Measurements from ENCODE around the gene HSPB6.

GRCh38 chr19:35731353-35731752 is 25.5 kb downstream of the HSPB6 start:
- no peak for TF ChIP-seq GTF2F1 (IDR thresholded peaks at IDR 0.05; ENCODE audit: borderline replicate concordance, low read depth, low read length)
- TF ChIP-seq EP300 (IDR thresholded peaks at IDR 0.05; ENCODE audit: borderline replicate concordance in 1 of 2, low read depth in 2 of 2, low read length in 2 of 2): no peak
- TF ChIP-seq RAD21 (IDR thresholded peaks at IDR 0.05 in 1 of 2, conservative IDR thresholded peaks at IDR 0.05 in 1 of 2; ENCODE audit: low read depth in 2 of 2, low read length in 2 of 2): no peak

All from H1 (cell line).